Neural cell (in vitro differentiated cells): ENCODE results near the gene PRKCE. TPM values are rescaled to one million over a fixed set of nuclear protein-coding genes. Genes with fewer than 3 reads are reported as not detected.

Experiments used
- H2AFZ ChIP-seq: fragments of 200-600, 300-800 bp; sonication (generic), shearing (Covaris generic); 2 replicates; pipeline ENCODE4 v1.6.0; 2014; ENCODE audit warnings: low read depth, mild to moderate bottlenecking, antibody characterized with exemption, low read length, moderate library complexity
- H3F3A ChIP-seq: fragments of 200-600 bp; shearing (Covaris generic); 2 replicates; pipeline ENCODE4 v1.6.1; 2016; ENCODE audit warnings: mild to moderate bottlenecking, moderate library complexity, mixed read lengths, antibody characterized with exemption, low read length; ENCODE audit not compliant: insufficient read depth, poor library complexity, severe bottlenecking
- H3K27ac ChIP-seq: fragments of 200-600, 300-800 bp; sonication (generic), shearing (Covaris generic); 2 replicates; pipeline ENCODE4 v1.5.1; 2014; ENCODE audit warnings: mild to moderate bottlenecking, low read length, moderate library complexity
- H3K27me3 ChIP-seq: fragments of 300-800, 200-600 bp; sonication (generic), shearing (Covaris generic); 2 replicates; pipeline ENCODE4 v1.6.0; 2014; ENCODE audit warnings: mild to moderate bottlenecking, low read depth, low read length, moderate library complexity; ENCODE audit not compliant: insufficient read depth
- H3K36me3 ChIP-seq: fragments of 300-800, 200-600 bp; sonication (generic), shearing (Covaris generic); 2 replicates; pipeline ENCODE4 v1.5.1; 2014; ENCODE audit warnings: mild to moderate bottlenecking, antibody characterized with exemption, low read length, moderate library complexity; ENCODE audit not compliant: insufficient read depth
- H3K4me2 ChIP-seq: fragments of 300-800, 200-600 bp; sonication (generic), shearing (Covaris generic); 2 replicates; pipeline ENCODE4 v1.6.0; 2014; ENCODE audit warnings: mild to moderate bottlenecking, low read length
- H3K4me3 ChIP-seq: fragments of 300-800, 200-600 bp; sonication (generic), shearing (Covaris generic); 2 replicates; pipeline ENCODE4 v1.5.1; 2014; ENCODE audit warnings: mild to moderate bottlenecking, low read length, moderate library complexity
- H3K79me2 ChIP-seq: fragments of 200-600 bp; shearing (Covaris generic); replicated peaks from 2 replicates; pipeline ENCODE4 v1.6.0; 2014; ENCODE audit warnings: mild to moderate bottlenecking, low read length, moderate library complexity; ENCODE audit not compliant: insufficient read depth
- H3K9ac ChIP-seq: fragments of 300-800, 200-600 bp; sonication (generic), shearing (Covaris generic); 2 replicates; pipeline ENCODE4 v1.6.1; 2016; ENCODE audit warnings: mild to moderate bottlenecking, low read length, mixed read lengths
- H3K9me2 ChIP-seq: fragments of 200-600 bp; shearing (Covaris generic); 2 replicates; pipeline ENCODE4 v1.6.1; 2016; ENCODE audit warnings: mild to moderate bottlenecking, low read length, mixed read lengths; ENCODE audit not compliant: insufficient read depth
- H3K9me3 ChIP-seq: fragments of 200-600, 300-800 bp; sonication (generic), shearing (Covaris generic); 2 replicates; pipeline ENCODE4 v1.6.1; 2016; ENCODE audit warnings: mild to moderate bottlenecking, mixed run types, low read length, moderate library complexity, mixed read lengths
- H4K20me1 ChIP-seq: fragments of 200-600 bp; shearing (Covaris generic); 2 replicates; pipeline ENCODE4 v1.6.1; 2016; ENCODE audit warnings: mild to moderate bottlenecking, mixed run types; ENCODE audit not compliant: insufficient read depth
- EP300 ChIP-seq: fragments of 450-650 bp; conservative IDR thresholded peaks from 2 replicates; pipeline ENCODE4 v1.6.1; 2014; ENCODE audit warnings: antibody characterized with exemption, mild to moderate bottlenecking, moderate library complexity; ENCODE audit not compliant: poor library complexity, severe bottlenecking
- EZH2 ChIP-seq: fragments of 200-600, 300-800 bp; shearing (Covaris generic), sonication (generic); IDR thresholded peaks from 2 replicates; pipeline ENCODE4 v1.6.1; 2014; ENCODE audit warnings: antibody characterized with exemption, low read length, borderline replicate concordance, mild to moderate bottlenecking; ENCODE audit not compliant: insufficient read depth, poor library complexity, severe bottlenecking
- MXI1 ChIP-seq: fragments of 450-650 bp; conservative IDR thresholded peaks from 2 replicates; pipeline ENCODE4 v1.6.1; 2014; ENCODE audit warnings: antibody characterized with exemption, mild to moderate bottlenecking; ENCODE audit not compliant: poor library complexity, severe bottlenecking
- POLR2AphosphoS5 ChIP-seq: IDR thresholded peaks from 2 replicates; pipeline ENCODE4 v1.6.1; 2012
- RAD21 ChIP-seq: fragments of 450-650 bp; conservative IDR thresholded peaks from 2 replicates; pipeline ENCODE4 v1.6.1; 2014; ENCODE audit warnings: antibody characterized with exemption, mild to moderate bottlenecking, moderate library complexity
- SMC3 ChIP-seq: fragments of 450-650 bp; conservative IDR thresholded peaks from 2 replicates; pipeline ENCODE4 v1.6.1; 2014; ENCODE audit warnings: antibody characterized with exemption, mild to moderate bottlenecking, moderate library complexity; ENCODE audit not compliant: poor library complexity
- TAF1 ChIP-seq: IDR thresholded peaks from 2 replicates; pipeline ENCODE4 v1.6.1; 2012; ENCODE audit warnings: low read depth
- polyA plus RNA-seq: library from polyadenylated mRNA; depleted of rRNA; stranded (reverse); fragments of >200 nt; gene quantifications from 2 replicates; pipeline ENCODE4 v1.2.3, GENCODE V29; 2014
- TF ChIP-seq, protein P1 (sequence below): IDR thresholded peaks from 2 replicates; pipeline ENCODE4 v1.6.1; 2012; ENCODE audit warnings: borderline replicate concordance
- TF ChIP-seq, protein P2 (sequence below): fragments of 450-650 bp; IDR thresholded peaks from 2 replicates; pipeline ENCODE4 v1.5.1; 2014; ENCODE audit warnings: antibody characterized with exemption, mild to moderate bottlenecking, moderate library complexity; ENCODE audit not compliant: poor library complexity, severe bottlenecking

PRKCE gene
- polyA plus RNA-seq, 1 donor from 2014 or later: 5.4 TPM

DNA sequence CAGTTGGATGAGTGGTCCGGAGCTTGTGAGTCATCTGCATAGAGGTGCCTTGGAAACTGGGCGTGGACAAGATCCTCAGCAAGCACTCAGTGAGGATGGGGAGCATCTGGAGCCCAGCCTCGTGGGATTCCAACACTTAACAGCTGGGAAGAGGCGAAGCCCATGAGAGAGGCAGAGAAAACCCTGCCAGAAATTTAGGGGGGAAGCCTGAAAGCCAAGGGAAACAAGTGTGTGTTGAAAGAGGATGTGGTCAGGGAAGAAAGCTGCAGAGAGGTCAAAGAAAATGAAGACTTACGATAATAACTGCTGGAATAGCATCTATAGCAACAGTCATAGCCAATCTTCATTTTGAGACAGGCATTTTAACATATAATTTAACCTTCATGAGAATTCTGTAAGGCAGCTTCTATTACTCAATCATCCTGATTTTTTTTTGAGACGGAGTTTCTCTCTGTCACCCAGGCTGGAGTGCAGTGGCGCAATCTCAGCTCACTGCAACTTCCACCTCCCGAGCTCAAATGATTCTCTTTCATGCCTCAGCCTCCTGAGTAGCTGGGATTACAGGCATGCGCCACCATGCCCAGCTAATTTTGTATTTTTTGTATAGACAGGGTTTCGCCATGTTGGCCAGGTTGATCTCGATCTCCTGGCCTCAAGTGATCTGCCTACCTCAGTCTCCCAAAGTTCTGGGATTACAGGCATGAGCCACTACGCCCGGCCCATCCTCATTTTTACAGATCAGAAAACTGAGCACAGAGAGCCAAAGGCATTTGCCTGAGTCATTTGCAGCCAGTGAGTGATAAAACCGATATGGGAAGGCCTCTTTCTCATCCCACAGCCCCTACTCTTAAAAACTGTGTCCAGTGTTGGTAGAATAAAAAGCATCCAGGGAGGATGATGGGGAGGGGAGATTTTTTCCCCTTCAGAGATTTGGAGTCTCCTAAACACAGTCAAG is 431.3 kb downstream of the PRKCE start:
- Histone ChIP-seq H2AFZ (no peak overlapping the region), H3K4me3 (no peak overlapping the region), H4K20me1 (no peaks in the 10 kb centered on the region), H3K9me2 (no peaks in the 10 kb centered on the region), H3K4me2 (no peak overlapping the region), H3F3A (no peaks in the 10 kb centered on the region), H3K27me3 (no peaks in the 10 kb centered on the region), H3K9me3 (no peaks in the 10 kb centered on the region), H3K9ac (no peak overlapping the region), H3K79me2 (no peaks in the 10 kb centered on the region), H3K27ac (no peak overlapping the region), H3K36me3 (no peaks in the 10 kb centered on the region)
- TF ChIP-seq RAD21: no peak
- TF ChIP-seq, protein P1, sequence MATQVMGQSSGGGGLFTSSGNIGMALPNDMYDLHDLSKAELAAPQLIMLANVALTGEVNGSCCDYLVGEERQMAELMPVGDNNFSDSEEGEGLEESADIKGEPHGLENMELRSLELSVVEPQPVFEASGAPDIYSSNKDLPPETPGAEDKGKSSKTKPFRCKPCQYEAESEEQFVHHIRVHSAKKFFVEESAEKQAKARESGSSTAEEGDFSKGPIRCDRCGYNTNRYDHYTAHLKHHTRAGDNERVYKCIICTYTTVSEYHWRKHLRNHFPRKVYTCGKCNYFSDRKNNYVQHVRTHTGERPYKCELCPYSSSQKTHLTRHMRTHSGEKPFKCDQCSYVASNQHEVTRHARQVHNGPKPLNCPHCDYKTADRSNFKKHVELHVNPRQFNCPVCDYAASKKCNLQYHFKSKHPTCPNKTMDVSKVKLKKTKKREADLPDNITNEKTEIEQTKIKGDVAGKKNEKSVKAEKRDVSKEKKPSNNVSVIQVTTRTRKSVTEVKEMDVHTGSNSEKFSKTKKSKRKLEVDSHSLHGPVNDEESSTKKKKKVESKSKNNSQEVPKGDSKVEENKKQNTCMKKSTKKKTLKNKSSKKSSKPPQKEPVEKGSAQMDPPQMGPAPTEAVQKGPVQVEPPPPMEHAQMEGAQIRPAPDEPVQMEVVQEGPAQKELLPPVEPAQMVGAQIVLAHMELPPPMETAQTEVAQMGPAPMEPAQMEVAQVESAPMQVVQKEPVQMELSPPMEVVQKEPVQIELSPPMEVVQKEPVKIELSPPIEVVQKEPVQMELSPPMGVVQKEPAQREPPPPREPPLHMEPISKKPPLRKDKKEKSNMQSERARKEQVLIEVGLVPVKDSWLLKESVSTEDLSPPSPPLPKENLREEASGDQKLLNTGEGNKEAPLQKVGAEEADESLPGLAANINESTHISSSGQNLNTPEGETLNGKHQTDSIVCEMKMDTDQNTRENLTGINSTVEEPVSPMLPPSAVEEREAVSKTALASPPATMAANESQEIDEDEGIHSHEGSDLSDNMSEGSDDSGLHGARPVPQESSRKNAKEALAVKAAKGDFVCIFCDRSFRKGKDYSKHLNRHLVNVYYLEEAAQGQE: no peak
- no peak for TF ChIP-seq SMC3
- TF ChIP-seq, protein P2, sequence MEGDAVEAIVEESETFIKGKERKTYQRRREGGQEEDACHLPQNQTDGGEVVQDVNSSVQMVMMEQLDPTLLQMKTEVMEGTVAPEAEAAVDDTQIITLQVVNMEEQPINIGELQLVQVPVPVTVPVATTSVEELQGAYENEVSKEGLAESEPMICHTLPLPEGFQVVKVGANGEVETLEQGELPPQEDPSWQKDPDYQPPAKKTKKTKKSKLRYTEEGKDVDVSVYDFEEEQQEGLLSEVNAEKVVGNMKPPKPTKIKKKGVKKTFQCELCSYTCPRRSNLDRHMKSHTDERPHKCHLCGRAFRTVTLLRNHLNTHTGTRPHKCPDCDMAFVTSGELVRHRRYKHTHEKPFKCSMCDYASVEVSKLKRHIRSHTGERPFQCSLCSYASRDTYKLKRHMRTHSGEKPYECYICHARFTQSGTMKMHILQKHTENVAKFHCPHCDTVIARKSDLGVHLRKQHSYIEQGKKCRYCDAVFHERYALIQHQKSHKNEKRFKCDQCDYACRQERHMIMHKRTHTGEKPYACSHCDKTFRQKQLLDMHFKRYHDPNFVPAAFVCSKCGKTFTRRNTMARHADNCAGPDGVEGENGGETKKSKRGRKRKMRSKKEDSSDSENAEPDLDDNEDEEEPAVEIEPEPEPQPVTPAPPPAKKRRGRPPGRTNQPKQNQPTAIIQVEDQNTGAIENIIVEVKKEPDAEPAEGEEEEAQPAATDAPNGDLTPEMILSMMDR: no peak
- no peak for TF ChIP-seq TAF1
- TF ChIP-seq MXI1: no peak
- TF ChIP-seq EZH2: no peak

- H3K4me2 ChIP-seq: no peak overlapping the region
- H3K9me3 ChIP-seq: no peaks in the 10 kb centered on the region
- no peaks in the 10 kb centered on the region for H3K36me3 ChIP-seq
- no peaks in the 10 kb centered on the region for H4K20me1 ChIP-seq
- H3K4me3 ChIP-seq: no peak overlapping the region
- H2AFZ ChIP-seq: no peak overlapping the region
- no peaks in the 10 kb centered on the region for H3K9me2 ChIP-seq
- no peaks in the 10 kb centered on the region for H3F3A ChIP-seq
- no peaks in the 10 kb centered on the region for H3K27me3 ChIP-seq
- TF ChIP-seq, protein P1: no peak
- TF ChIP-seq EZH2 (no peak), MXI1 (no peak), RAD21 (no peak), POLR2AphosphoS5 (no peak), SMC3 (no peak), TAF1 (no peak), EP300 (no peak)
- TF ChIP-seq, protein P2: no peak
- H3K79me2 ChIP-seq: no peaks in the 10 kb centered on the region
- H3K27ac ChIP-seq: no peak overlapping the region
- no peak overlapping the region for H3K9ac ChIP-seq
Measured at GRCh38 chr2:46086578-46087070, 435.1 kb downstream of the PRKCE start.
